NT2/D1 (cell line): ENCODE measurements around the gene LRWD1.
"Not testable (repeated sequence)": the region's sequence is repeated elsewhere in the genome, so short reads cannot be mapped to it uniquely, and the experiment has no call there.

Experiments
- DNase-seq: peaks from one replicate; pipeline ENCODE4 v3.0.0-alpha.2; 2011; ENCODE audit warnings: low read depth, low spot score
- H3K27me3 ChIP-seq: 2 replicates; pipeline ENCODE4 v1.6.0; 2011; ENCODE audit warnings: mild to moderate bottlenecking; ENCODE audit not compliant: insufficient read length, insufficient read depth
- H3K36me3 ChIP-seq: 2 replicates; pipeline ENCODE4 v1.6.1; 2011; ENCODE audit warnings: mild to moderate bottlenecking, low read length, mixed read lengths; ENCODE audit not compliant: insufficient read depth, insufficient read length
- H3K4me1 ChIP-seq: 2 replicates; pipeline ENCODE4 v1.5.1; 2011; ENCODE audit not compliant: insufficient read depth, insufficient read length
- H3K4me3 ChIP-seq: 2 replicates; pipeline ENCODE4 v1.5.1; 2011; ENCODE audit warnings: low read depth; ENCODE audit not compliant: insufficient read length
- H3K9ac ChIP-seq: 2 replicates; pipeline ENCODE4 v1.6.0; 2011; ENCODE audit warnings: low read depth; ENCODE audit not compliant: insufficient read length
- H3K9me3 ChIP-seq: 2 replicates; pipeline ENCODE4 v1.5.1; 2011; ENCODE audit warnings: mild to moderate bottlenecking, low read length; ENCODE audit not compliant: insufficient read depth
- SUZ12 ChIP-seq: IDR thresholded peaks from 2 replicates; pipeline ENCODE4 v1.6.1; 2011; ENCODE audit not compliant: insufficient read length, insufficient read depth; ENCODE audit errors: extremely low read depth
- YY1 ChIP-seq: IDR thresholded peaks from 2 replicates; pipeline ENCODE4 v1.6.1; 2011; ENCODE audit not compliant: insufficient read length, insufficient read depth

LRWD1 gene

GRCh38 chr7:102472126-102473041 is 7.6 kb downstream of the LRWD1 start:
- Histone ChIP-seq H3K9ac (no peak overlapping the region), H3K27me3 (no peaks in the 10 kb centered on the region), H3K36me3 (peaks cover 48% of the 10 kb centered on the region), H3K4me1 (peaks cover 2% of the 10 kb centered on the region), H3K4me3 (no peak overlapping the region), H3K9me3 (no peaks in the 10 kb centered on the region)
- no peak for DNase-seq
- TF ChIP-seq YY1, result no peak

DNA sequence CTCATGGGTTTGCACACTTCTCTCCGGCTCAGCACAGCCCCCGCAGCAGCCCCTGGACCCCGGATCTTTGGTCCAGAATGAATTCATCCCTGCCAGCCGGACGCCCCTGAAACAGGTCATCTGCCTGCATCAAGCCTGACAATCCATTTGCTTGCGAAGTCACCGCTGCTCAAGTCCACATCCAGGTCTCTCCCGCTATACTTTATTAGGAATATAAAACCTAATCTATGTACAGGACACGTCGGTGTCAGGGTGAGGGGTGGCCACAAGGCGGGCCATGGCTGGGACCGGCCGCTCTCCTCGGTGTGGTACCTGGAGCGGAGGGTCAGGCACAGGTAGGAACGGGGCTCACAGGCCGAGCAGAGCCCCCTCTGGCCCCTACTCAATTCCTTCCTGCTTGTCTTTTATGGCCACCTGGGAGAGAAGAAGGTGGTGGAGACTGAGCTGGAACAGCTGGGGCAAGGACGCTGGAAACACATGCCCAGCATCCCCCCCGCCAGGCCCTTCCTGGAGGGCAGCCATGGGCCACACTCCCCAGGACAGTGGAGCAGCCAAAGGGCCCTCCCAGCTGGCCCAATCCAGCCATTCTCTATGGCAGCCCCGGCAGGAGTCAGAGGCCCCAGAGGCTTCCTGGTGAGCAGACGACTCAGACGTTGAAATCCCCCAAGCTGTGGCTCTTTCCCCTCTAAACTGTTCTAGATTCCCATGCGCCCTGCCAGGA is 8.6 kb downstream of the LRWD1 start:
- Histone ChIP-seq H3K9ac (no peak overlapping the region), H3K4me1 (peaks cover 2% of the 10 kb centered on the region), H3K36me3 (peaks cover 37% of the 10 kb centered on the region), H3K4me3 (no peak overlapping the region), H3K27me3 (no peaks in the 10 kb centered on the region), H3K9me3 (no peaks in the 10 kb centered on the region)
- no peak for TF ChIP-seq SUZ12
- no peak for DNase-seq

GRCh38 chr7:102474116-102474515 is 9.3 kb downstream of the LRWD1 start:
- H3K36me3 ChIP-seq, result peaks cover 34% of the 10 kb centered on the region
- not testable (repeated sequence) for DNase-seq, H3K9ac ChIP-seq, H3K4me1 ChIP-seq, H3K9me3 ChIP-seq, H3K4me3 ChIP-seq, H3K27me3 ChIP-seq

- H3K36me3 ChIP-seq, result peaks cover 29% of the 10 kb centered on the region
- not testable (repeated sequence) for DNase-seq, H3K27me3 ChIP-seq, H3K4me3 ChIP-seq, H3K9ac ChIP-seq, H3K9me3 ChIP-seq, H3K4me1 ChIP-seq
These were observed 10.1 kb downstream of the LRWD1 start for GRCh38 chr7:102474736-102475435.

DNA sequence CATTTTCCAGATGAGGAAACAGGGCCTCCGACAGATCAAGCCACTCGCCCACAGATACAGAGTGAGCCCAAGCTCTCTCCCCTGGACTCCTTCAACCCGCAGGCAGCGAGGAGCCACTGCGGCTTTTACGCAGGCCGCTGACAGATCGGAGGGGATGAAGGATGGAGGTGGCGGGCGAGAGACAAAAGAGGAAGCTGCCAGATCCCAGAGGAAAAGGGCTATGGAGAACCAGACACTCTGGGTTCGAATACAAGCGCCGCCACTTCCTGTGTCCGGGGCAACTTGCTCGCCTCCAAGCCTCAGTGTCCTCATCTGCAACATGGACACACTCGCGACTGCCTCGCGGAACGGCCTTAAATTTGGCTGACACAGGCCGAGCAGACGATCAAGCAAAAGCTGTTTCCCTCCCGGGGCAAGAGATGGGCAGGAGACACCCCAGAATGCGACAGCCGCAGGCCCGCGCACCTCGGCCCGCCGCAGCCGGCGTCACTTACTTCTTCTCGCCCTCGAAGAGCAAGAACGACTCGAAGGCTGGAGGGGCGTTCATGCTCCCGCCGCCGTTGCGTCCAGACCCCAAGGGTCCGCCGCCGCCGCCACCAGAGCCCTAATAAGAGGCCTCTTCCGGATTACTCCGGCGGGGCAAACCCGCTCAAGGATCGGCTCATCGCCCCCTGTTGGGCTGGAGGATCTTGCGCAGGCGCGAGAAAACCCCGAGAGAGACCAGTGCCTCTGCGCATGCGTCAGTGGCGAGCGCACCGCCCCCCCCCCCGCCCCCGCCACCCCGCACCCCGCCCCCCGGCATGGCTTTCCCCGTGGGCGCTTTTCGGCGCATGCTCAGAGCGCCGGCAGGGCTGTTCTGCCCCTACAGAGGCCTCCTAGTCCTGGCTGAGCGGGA is 13.8 kb downstream of the LRWD1 start, which contains the start of gene POLR2J:
POLR2J (minus strand) TSS at position 609 of the 895 bp plus-strand sequence; CDS start at position 547, 62 bp downstream.
- not testable (repeated sequence) for H3K9me3 ChIP-seq, H3K9ac ChIP-seq
- peak; percentile 70 for DNase-seq

GRCh38 chr7:102479209-102479584 is 14.4 kb downstream of the LRWD1 start:
- H3K9me3 ChIP-seq, H3K36me3 ChIP-seq, DNase-seq, H3K9ac ChIP-seq, H3K27me3 ChIP-seq, H3K4me3 ChIP-seq, H3K4me1 ChIP-seq: not testable (repeated sequence)

More for the DNA sequence above, 13.8 kb downstream of the LRWD1 start, which contains the start of gene POLR2J:
- not testable (repeated sequence) for H3K27me3 ChIP-seq, H3K4me1 ChIP-seq, H3K36me3 ChIP-seq, H3K4me3 ChIP-seq

- DNase-seq, H3K9me3 ChIP-seq, H3K4me1 ChIP-seq: not testable (repeated sequence)
These were observed 15.3 kb downstream of the LRWD1 start for GRCh38 chr7:102479982-102480637.

GRCh38 chr7:102481962-102482361 is 17.2 kb downstream of the LRWD1 start:
- DNase-seq, H3K27me3 ChIP-seq, H3K9me3 ChIP-seq: not testable (repeated sequence)

More at GRCh38 chr7:102479982-102480637, 15.3 kb downstream of the LRWD1 start:
- H3K9ac ChIP-seq, H3K36me3 ChIP-seq, H3K27me3 ChIP-seq, H3K4me3 ChIP-seq: not testable (repeated sequence)

DNA sequence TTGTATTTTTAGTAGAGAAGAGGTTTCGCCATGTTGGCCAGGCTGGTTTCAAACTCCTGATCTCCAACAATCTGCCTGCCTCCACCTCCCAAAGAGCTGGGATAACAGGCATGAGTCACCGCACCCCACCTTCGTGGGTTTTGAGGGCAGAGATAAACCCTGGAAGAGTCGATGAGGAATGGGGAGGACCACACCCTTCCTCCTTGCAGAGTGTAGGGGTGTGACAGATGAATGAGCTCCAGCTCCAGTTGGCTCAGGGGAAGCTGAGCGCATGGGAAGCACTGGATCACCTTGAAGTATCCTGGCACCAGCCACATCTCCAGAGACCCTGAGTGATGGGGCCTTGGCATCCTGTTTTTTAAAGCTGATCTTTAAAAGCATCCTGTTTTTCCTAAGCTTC is 19.5 kb downstream of the LRWD1 start:
- not testable (repeated sequence) for H3K4me3 ChIP-seq, H3K9ac ChIP-seq, H3K9me3 ChIP-seq, H3K4me1 ChIP-seq, DNase-seq, H3K36me3 ChIP-seq, H3K27me3 ChIP-seq

More at GRCh38 chr7:102481962-102482361, 17.2 kb downstream of the LRWD1 start:
- H3K4me3 ChIP-seq, H3K9ac ChIP-seq, H3K4me1 ChIP-seq, H3K36me3 ChIP-seq: not testable (repeated sequence)

GRCh38 chr7:102490529-102491075 is 25.8 kb downstream of the LRWD1 start:
- not testable (repeated sequence) for H3K36me3 ChIP-seq, H3K27me3 ChIP-seq, H3K9me3 ChIP-seq, H3K4me3 ChIP-seq, H3K9ac ChIP-seq, H3K4me1 ChIP-seq, DNase-seq
